Measurements from ENCODE around the gene PCDHA1. TPM values are rescaled to one million over a fixed set of nuclear protein-coding genes. Genes with fewer than 3 reads are reported as not detected.

The PCDHA1 gene
- total and polyA plus RNA-seq, 2 experiments from 2014 or later: 0.81 to 1.6 TPM

DNA sequence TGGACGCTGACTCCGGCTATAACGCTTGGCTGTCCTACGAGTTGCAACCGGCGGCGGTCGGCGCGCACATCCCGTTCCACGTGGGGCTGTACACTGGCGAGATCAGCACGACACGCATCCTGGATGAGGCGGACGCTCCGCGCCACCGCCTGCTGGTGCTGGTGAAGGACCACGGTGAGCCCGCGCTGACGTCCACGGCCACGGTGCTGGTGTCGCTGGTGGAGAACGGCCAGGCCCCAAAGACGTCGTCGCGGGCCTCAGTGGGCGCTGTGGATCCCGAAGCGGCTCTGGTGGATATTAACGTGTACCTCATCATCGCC, 91.3 kb downstream of the PCDHA1 start:
- peaks cover 15% of the 10 kb centered on the region; the same call in 1 of the 2 replicates for H3K4me1 ChIP-seq (ENCODE audit: insufficient read depth)
- no peak overlapping the region for H3K4me2 ChIP-seq
- H3K9me2 ChIP-seq (ENCODE audit: insufficient read depth): no peaks in the 10 kb centered on the region
- ATAC-seq (no peak), DNase-seq (ENCODE audit: low spot score) (no peak)
- H3K36me3 ChIP-seq (ENCODE audit: insufficient read depth): no peaks in the 10 kb centered on the region; the same call in 1 of the 2 replicates
- H3K4me3 ChIP-seq: no peak overlapping the region
- H2AFZ ChIP-seq: no peak overlapping the region
- no peaks in the 10 kb centered on the region for H3K27me3 ChIP-seq (ENCODE audit: insufficient read depth)
- H4K20me1 ChIP-seq (replicated peaks; ENCODE audit: insufficient read depth): peaks cover 9% of the 10 kb centered on the region; the same call in 1 of the 2 replicates
- no peak overlapping the region for H3K27ac Mint-ChIP-seq
- H3K4me1 Mint-ChIP-seq: peaks cover 17% of the 10 kb centered on the region; the same call in 2 of the 3 replicates
- H3K36me3 Mint-ChIP-seq (ENCODE audit: low read depth): peaks cover 13% of the 10 kb centered on the region
- H3F3A ChIP-seq (replicated peaks; ENCODE audit: low read depth): no peaks in the 10 kb centered on the region; the same call in 1 of the 2 replicates
- TF ChIP-seq EZH2phosphoT487 (IDR thresholded peaks at IDR 0.05; ENCODE audit: unreplicated experiment): no peak
- TF ChIP-seq, protein P1, sequence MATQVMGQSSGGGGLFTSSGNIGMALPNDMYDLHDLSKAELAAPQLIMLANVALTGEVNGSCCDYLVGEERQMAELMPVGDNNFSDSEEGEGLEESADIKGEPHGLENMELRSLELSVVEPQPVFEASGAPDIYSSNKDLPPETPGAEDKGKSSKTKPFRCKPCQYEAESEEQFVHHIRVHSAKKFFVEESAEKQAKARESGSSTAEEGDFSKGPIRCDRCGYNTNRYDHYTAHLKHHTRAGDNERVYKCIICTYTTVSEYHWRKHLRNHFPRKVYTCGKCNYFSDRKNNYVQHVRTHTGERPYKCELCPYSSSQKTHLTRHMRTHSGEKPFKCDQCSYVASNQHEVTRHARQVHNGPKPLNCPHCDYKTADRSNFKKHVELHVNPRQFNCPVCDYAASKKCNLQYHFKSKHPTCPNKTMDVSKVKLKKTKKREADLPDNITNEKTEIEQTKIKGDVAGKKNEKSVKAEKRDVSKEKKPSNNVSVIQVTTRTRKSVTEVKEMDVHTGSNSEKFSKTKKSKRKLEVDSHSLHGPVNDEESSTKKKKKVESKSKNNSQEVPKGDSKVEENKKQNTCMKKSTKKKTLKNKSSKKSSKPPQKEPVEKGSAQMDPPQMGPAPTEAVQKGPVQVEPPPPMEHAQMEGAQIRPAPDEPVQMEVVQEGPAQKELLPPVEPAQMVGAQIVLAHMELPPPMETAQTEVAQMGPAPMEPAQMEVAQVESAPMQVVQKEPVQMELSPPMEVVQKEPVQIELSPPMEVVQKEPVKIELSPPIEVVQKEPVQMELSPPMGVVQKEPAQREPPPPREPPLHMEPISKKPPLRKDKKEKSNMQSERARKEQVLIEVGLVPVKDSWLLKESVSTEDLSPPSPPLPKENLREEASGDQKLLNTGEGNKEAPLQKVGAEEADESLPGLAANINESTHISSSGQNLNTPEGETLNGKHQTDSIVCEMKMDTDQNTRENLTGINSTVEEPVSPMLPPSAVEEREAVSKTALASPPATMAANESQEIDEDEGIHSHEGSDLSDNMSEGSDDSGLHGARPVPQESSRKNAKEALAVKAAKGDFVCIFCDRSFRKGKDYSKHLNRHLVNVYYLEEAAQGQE (IDR thresholded peaks at IDR 0.05; ENCODE audit: unreplicated experiment): no peak
- TF ChIP-seq ZNF331 (CRISPR knock-in tag; IDR thresholded peaks at IDR 0.05; ENCODE audit: low read depth): no peak
- TF ChIP-seq, protein P2, sequence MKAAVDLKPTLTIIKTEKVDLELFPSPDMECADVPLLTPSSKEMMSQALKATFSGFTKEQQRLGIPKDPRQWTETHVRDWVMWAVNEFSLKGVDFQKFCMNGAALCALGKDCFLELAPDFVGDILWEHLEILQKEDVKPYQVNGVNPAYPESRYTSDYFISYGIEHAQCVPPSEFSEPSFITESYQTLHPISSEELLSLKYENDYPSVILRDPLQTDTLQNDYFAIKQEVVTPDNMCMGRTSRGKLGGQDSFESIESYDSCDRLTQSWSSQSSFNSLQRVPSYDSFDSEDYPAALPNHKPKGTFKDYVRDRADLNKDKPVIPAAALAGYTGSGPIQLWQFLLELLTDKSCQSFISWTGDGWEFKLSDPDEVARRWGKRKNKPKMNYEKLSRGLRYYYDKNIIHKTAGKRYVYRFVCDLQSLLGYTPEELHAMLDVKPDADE (IDR thresholded peaks at IDR 0.05): no peak
- TF ChIP-seq NANOG (IDR thresholded peaks at IDR 0.05; ENCODE audit: borderline replicate concordance): no peak
- TF ChIP-seq STAT1 (IDR thresholded peaks at IDR 0.05; ENCODE audit: unreplicated experiment): no peak
- TF ChIP-seq JUNB (IDR thresholded peaks at IDR 0.05; ENCODE audit: unreplicated experiment): no peak
- no peak overlapping the region for H3K27ac ChIP-seq (ENCODE audit: low read depth)
- H3K4me3 Mint-ChIP-seq: no peak overlapping the region
- peaks cover 38% of the 10 kb centered on the region for H3K79me2 ChIP-seq (replicated peaks; ENCODE audit: insufficient read depth)
- peaks cover 3% of the 10 kb centered on the region for H3K27me3 Mint-ChIP-seq (ENCODE audit: insufficient read depth, low read depth, poor library complexity)
- H3K9me3 Mint-ChIP-seq: no peaks in the 10 kb centered on the region

DNA sequence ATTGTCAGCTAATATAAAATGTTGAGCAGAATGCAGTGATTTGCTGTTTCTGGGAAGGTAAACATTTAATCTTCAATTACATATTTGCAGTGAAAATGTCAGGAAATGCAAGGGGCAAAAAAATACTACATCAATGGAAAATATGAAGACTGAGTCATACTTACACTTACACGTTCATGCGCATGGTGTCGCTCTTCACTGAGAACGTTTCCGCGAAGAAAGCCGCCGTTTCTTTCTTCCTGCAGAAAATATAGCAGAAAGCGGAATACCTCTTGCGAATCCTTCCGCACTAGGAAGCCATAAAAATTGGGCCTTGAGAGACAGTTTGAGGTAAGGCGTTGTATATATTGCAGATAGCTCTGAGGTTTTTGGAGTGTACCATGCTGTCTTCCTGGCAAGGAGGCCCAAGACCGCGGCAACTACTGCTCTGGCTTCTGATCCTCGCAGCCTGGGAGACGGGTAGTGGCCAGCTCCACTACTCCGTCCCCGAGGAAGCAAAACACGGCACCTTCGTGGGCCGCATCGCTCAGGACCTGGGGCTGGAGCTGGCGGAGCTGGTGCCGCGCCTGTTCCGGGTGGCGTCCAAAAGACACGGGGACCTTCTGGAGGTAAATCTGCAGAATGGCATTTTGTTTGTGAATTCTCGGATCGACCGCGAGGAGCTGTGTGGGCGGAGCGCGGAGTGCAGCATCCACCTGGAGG, 96.1 kb downstream of the PCDHA1 start, which contains the start of gene PCDHA13:
Gene PCDHA13 (plus strand): TSS at position 236 of the 702 bp plus-strand sequence. CDS start 145 bp downstream, at position 381.
- Histone ChIP-seq H3K27ac (ENCODE audit: low read depth) (no peak within 1 kb of the TSS), H3F3A (replicated peaks; ENCODE audit: low read depth) (no peaks in the 10 kb centered on the region; the same call in 1 of the 2 replicates), H3K36me3 (ENCODE audit: insufficient read depth) (no peaks in the 10 kb centered on the region), H2AFZ (peak within 1 kb of the TSS; percentile 38; the same call in 1 of the 2 replicates), H3K9me2 (ENCODE audit: insufficient read depth) (no peaks in the 10 kb centered on the region), H3K4me2 (peak within 1 kb of the TSS; percentile 72), H3K27me3 (ENCODE audit: insufficient read depth) (no peaks in the 10 kb centered on the region), H3K4me3 (peak within 1 kb of the TSS; percentile 51), H4K20me1 (replicated peaks; ENCODE audit: insufficient read depth) (peaks cover 9% of the 10 kb centered on the region; the same call in 1 of the 2 replicates), H3K4me1 (ENCODE audit: insufficient read depth) (no peaks in the 10 kb centered on the region), H3K79me2 (replicated peaks; ENCODE audit: insufficient read depth) (peaks cover 18% of the 10 kb centered on the region)
- Mint-ChIP-seq H3K4me1 (no peaks in the 10 kb centered on the region), H3K36me3 (ENCODE audit: low read depth) (peaks cover 7% of the 10 kb centered on the region; the same call in 2 of the 3 replicates), H3K4me3 (peak within 1 kb of the TSS; percentile 67), H3K27me3 (ENCODE audit: insufficient read depth, low read depth, poor library complexity) (no peaks in the 10 kb centered on the region), H3K9me3 (no peaks in the 10 kb centered on the region), H3K27ac (peak within 1 kb of the TSS; percentile 45; the same call in 1 of the 2 replicates)
- peak; percentile 38 for ATAC-seq
- DNase-seq (ENCODE audit: low spot score): peak; percentile 66
- TF ChIP-seq, protein P3, sequence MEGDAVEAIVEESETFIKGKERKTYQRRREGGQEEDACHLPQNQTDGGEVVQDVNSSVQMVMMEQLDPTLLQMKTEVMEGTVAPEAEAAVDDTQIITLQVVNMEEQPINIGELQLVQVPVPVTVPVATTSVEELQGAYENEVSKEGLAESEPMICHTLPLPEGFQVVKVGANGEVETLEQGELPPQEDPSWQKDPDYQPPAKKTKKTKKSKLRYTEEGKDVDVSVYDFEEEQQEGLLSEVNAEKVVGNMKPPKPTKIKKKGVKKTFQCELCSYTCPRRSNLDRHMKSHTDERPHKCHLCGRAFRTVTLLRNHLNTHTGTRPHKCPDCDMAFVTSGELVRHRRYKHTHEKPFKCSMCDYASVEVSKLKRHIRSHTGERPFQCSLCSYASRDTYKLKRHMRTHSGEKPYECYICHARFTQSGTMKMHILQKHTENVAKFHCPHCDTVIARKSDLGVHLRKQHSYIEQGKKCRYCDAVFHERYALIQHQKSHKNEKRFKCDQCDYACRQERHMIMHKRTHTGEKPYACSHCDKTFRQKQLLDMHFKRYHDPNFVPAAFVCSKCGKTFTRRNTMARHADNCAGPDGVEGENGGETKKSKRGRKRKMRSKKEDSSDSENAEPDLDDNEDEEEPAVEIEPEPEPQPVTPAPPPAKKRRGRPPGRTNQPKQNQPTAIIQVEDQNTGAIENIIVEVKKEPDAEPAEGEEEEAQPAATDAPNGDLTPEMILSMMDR (conservative IDR thresholded peaks at IDR 0.05; ENCODE audit: low read depth in 2 of 2): peak; percentile 57 to 67
- TF ChIP-seq, protein P1 (IDR thresholded peaks at IDR 0.05; ENCODE audit: unreplicated experiment): no peak
